ENCODE results near the gene SIM1.

- TF ChIP-seq CTCF (IDR thresholded peaks at IDR 0.05; ENCODE audit: low read depth, low read length) (no peak), MAX (IDR thresholded peaks at IDR 0.05; ENCODE audit: low read depth, low read length) (no peak), POLR2A (IDR thresholded peaks at IDR 0.05; ENCODE audit: extremely low read depth, insufficient read length) (no peak)
Measured at GRCh38 chr6:100371591-100371990, 93.1 kb downstream of the SIM1 start.
